GM21737 (cell line): ENCODE measurements around the gene CTXND1.
"Not testable (repeated sequence)": the region's sequence is repeated elsewhere in the genome, so short reads cannot be mapped to it uniquely, and the experiment has no call there.

Experiments
- ATAC-seq: cut with Tn5 transposase; IDR thresholded peaks from one replicate; pipeline ENCODE4 v1.9.1; 2021; ENCODE audit warnings: mild to moderate bottlenecking, moderate library complexity; ENCODE audit not compliant: unreplicated experiment

Gene CTXND1

GRCh38 chr15:80252121-80252518 is at the start of gene CTXND1:
Gene CTXND1, minus strand, starts transcription at chr15:80252213. Its CDS starts 50,264 bp downstream, at chr15:80201949.
- no peak for ATAC-seq

- no peak for ATAC-seq
Observed at GRCh38 chr15:80301472-80301871, 49.5 kb upstream of the CTXND1 start.

DNA sequence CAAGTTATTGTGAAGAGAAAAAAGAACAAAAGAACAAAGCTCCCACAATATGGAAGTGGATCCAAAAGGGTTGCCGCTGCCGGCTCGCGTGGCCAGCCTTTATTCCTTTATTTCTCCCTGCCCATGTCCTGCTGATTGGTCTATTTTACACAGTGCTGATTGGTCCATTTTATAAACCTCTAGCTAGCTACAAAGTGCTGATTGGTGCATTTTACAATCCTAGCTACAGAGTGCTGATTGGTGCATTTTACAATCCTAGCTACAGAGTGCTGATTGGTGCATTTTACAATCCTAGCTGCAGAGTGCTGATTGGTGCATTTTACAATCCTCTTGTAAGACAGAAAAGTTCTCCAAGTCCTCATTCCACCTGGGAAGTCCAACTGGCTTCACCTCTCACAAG is 43.8 kb upstream of the CTXND1 start:
- ATAC-seq = not testable (repeated sequence)

- ATAC-seq = no peak
Observed at GRCh38 chr15:80292079-80292478, 40.1 kb upstream of the CTXND1 start.

DNA sequence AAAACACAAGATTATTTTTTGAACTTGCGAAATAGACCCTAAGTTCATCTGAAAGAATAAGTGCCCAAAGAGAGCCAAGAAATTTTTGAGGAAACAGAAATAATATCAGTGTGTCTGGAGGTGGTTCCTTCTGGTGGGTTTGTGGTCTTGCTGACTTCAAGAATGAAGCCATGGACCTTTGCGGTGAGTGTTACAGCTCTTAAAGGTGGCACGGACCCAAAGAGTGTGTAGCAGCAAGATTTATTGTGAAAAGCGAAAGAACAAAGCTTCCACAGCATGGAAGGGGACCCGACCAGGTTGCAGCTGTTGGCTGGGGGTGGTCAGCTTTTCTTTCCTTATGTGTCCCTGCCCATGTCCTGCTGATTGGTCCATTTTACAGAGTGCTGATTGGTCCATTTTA is 38.9 kb upstream of the CTXND1 start:
- not testable (repeated sequence) for ATAC-seq

DNA sequence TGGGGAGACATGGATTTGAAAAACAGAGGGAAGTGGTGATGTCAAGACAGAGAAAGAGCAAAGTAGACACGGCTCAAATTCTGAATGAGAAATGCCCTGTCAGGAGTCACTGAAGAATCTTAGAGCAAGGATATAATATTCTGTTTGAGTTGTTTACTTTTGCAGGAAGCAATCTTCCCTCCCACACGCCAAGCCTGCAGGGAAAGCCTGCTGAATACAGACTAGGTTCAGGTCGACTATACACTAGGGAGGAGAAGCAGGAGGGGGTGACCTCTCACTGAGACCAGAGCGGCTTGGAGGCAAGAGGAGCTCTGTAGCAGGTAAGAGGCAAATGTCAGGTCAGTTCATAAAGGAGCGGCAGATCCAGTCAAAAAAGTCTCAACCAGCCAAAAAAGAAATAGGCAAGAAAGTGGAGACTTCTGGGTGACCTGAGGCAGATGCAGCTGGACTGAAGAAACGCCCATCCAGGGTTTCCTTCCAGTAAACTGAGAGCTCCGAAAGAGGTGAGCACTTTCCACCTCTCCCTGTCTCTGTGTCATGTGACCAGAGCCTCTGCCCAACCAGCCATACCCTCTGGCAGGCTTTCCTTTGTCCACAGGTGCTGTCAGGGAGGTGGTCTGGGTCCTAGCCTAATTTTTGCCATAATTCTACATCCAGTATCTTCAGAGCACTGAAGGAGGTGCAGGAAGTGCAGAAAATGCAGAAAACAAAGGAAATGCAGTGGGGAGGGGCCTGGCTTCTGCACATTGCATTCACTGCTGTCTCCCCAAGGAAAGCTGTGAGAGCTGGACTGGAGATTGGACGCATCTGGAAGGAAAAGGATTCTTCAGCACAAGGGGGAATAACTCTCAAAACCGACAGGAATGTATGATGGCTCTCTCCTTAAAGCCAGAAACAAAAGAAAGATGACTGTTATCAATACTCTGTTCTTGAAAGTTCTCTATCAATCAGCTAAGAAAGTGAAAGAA is 37.8 kb upstream of the CTXND1 start:
- ATAC-seq = no peak

GRCh38 chr15:80288131-80288530 is 36.1 kb upstream of the CTXND1 start:
- ATAC-seq = no peak

GRCh38 chr15:80286055-80286454 is 34.0 kb upstream of the CTXND1 start:
- ATAC-seq = no peak

DNA sequence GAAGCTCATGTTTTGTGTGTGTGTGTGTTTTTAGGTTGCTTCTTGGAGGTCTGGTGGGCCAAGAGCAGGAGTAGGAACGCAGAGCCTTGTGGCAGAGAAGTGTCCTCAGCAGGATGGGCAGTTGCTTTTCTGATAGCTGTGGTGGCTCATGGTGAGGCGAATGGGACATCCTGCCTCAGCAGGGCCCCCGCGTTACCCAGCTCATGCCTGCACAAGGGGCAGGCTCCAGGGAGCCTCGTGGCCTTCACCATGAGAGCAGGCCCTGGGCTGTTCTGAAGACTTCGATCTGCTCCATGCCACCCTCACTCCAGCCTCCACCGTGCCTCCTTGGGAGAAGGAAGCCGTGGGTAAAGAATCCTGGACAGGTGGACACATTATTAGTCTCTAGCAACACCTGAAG is 33.4 kb upstream of the CTXND1 start:
- ATAC-seq = no peak

DNA sequence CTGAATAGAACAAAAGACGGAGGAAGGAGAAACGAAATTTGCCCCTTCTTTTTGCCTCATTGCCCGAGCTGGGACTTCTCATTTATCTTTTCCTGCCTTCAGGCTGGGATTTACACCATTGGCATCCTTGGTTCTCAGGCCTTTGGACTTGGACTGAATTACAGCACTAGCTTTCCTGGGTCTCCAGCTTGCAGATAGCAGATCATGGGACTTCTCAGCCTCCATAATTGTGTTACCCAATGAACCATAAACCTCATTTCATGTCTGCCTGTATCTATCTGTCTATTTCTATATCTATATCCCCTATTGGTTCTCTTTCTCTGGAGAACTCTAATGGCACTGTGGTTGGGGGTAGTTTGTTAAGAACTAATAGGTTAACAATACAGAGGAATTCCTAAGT is 31.5 kb upstream of the CTXND1 start:
- no peak for ATAC-seq

DNA sequence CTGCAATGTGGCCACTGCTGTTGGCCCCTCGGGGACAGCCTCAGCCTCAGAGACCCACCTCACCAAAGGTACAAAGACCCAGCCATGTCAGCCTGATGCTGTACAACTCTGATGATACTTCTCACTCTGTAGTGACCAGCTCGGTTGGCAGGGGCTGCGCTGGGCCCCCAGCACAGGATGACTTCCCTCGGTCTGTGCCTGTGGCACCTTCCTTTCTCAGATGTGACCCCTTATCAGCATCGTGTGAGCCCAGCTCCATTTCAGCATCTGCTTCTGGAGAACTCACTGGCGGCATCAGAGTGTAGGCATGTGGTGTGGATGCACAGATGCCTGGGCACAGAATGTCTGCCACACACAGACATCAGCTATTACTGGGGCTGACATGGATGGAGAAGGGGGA is 25.1 kb upstream of the CTXND1 start:
- ATAC-seq = no peak

DNA sequence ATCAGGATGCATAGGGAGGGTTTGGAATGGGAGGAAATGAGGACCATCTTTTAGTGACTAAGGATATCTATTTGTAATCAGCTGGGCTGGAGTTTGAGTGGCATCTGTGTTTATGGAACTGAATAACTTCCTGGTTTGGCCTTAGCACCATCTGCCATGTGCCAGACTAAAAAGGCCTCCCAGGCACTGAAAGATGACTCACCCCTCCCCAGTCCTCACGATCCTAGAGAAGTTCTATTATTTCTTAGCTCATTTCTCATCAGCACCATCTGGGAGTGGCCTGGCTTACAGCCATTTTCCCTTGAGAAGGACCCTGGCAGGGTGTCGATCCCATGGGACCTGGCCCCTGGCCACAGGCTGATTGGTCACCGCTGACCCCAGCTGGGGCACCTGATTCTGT is 23.9 kb upstream of the CTXND1 start:
- ATAC-seq = no peak

DNA sequence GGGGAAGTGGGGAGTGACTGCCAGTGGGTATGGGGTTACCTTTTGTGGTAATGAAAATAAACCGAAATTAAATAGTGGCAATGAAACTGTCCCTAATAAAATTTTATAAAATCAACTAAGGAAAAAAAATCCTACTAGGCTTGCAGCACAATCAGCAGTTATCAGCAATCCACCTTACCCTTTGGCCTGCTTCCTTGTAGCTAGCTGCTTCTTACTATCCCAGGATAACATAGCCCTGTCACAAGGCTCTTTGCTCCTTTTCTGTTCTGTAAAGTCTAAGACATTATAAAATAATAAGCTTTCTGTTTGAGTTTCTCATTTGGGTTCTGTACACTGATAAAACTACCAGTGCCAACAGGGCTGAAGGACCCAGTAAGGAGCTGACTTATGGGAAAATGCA is 23.0 kb upstream of the CTXND1 start:
- ATAC-seq = no peak

GRCh38 chr15:80274554-80274953 is 22.5 kb upstream of the CTXND1 start:
- ATAC-seq = no peak

GRCh38 chr15:80272987-80273386 is 21.0 kb upstream of the CTXND1 start:
- no peak for ATAC-seq

- ATAC-seq = no peak
Observed at GRCh38 chr15:80270472-80270871, 18.5 kb upstream of the CTXND1 start.

- no peak for ATAC-seq
Observed at GRCh38 chr15:80268101-80268500, 16.1 kb upstream of the CTXND1 start.

DNA sequence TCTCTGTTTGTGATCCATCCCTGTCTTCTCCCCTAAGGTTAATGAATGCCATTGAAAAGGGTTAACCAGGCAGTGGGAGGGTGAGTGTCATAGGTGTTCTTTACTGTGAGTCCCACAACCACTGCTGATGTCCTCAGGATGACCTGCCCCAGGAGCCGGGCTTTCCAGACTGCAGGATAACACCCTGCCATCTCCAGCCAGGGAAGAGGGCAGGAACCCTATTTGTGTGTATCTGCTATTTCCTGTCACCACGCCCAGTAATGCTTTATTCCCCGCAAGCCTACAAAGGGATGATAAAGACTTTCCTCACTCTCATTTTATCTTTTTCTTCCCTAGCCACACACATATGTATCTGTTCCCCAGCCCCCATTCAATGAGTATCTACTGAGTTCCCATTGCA is 15.6 kb upstream of the CTXND1 start:
- no peak for ATAC-seq

- ATAC-seq = no peak
Observed at GRCh38 chr15:80266745-80267144, 14.7 kb upstream of the CTXND1 start.

GRCh38 chr15:80266113-80266512 is 14.1 kb upstream of the CTXND1 start:
- ATAC-seq = no peak

DNA sequence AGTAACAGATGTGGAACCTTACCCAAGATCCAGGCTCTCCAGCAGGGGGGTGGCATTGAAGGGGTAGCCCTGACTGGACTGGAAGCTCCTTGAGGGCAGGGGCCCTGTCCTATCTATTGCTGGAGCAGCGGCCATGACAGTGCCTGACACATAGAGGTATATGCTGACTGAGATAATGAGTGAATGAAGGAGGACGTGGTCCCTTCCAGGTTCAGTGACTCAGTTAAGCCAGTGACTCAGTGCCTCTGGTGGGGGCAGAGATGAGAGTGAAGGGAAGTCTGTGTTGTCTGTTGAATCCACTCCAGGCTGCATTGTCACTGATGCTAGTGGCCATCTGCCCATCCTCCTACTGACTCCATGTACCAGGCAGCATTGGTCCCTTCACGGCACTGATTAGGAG is 13.0 kb upstream of the CTXND1 start:
- no peak for ATAC-seq

- ATAC-seq = no peak
Observed at GRCh38 chr15:80264031-80264430, 12.0 kb upstream of the CTXND1 start.

GRCh38 chr15:80260551-80260950 is 8.5 kb upstream of the CTXND1 start:
- no peak for ATAC-seq
